22Rv1 (cell line): ENCODE results near the gene KLRC2.
A peak's percentile ranks its signal among the peaks of the same experiment; 100 is the strongest.

Experiments
- H3K27ac ChIP-seq: fragments of 450-650 bp; 2 replicates; pipeline ENCODE4 v1.5.1; 2017
- CTCF ChIP-seq: fragments of 450-650 bp; IDR thresholded peaks from 2 replicates; pipeline ENCODE4 v1.5.1; 2017; ENCODE audit warnings: mild to moderate bottlenecking
- ZFX ChIP-seq: fragments of 450-650 bp; IDR thresholded peaks from 2 replicates; pipeline ENCODE4 v1.6.1; 2017; ENCODE audit warnings: antibody characterized with exemption, borderline replicate concordance

KLRC2 gene

GRCh38 chr12:10408842-10409241 lies 27.0 kb downstream of the KLRC2 start:
- H3K27ac ChIP-seq, result no peak overlapping the region

GRCh38 chr12:10406725-10407124 lies 29.1 kb downstream of the KLRC2 start:
- TF ChIP-seq CTCF, result no peak
- TF ChIP-seq ZFX, result no peak
- no peak overlapping the region for H3K27ac ChIP-seq

More at GRCh38 chr12:10408842-10409241, 27.0 kb downstream of the KLRC2 start:
- no peak for TF ChIP-seq ZFX
- TF ChIP-seq CTCF, result no peak

GRCh38 chr12:10405294-10405693 lies 30.5 kb downstream of the KLRC2 start:
- no peak for TF ChIP-seq ZFX
- H3K27ac ChIP-seq, result no peak overlapping the region

GRCh38 chr12:10404798-10405197 lies 31.0 kb downstream of the KLRC2 start:
- TF ChIP-seq ZFX, result no peak
- no peak for TF ChIP-seq CTCF
- no peak overlapping the region for H3K27ac ChIP-seq

- H3K27ac ChIP-seq, result no peak overlapping the region
These were observed 35.0 kb downstream of the KLRC2 start for GRCh38 chr12:10400829-10401228.

GRCh38 chr12:10398168-10398567 lies 37.6 kb downstream of the KLRC2 start:
- no peak for TF ChIP-seq CTCF
- no peak for TF ChIP-seq ZFX
- H3K27ac ChIP-seq, result no peak overlapping the region

More at GRCh38 chr12:10400829-10401228, 35.0 kb downstream of the KLRC2 start:
- TF ChIP-seq CTCF, result no peak
- no peak for TF ChIP-seq ZFX

GRCh38 chr12:10397296-10397695 lies 38.5 kb downstream of the KLRC2 start:
- H3K27ac ChIP-seq, result no peak overlapping the region; the same call in 1 of the 2 replicates

GRCh38 chr12:10396176-10396575 lies 39.6 kb downstream of the KLRC2 start:
- H3K27ac ChIP-seq, result peak overlapping the region; percentile 84

More at GRCh38 chr12:10397296-10397695, 38.5 kb downstream of the KLRC2 start:
- TF ChIP-seq ZFX, result no peak
- TF ChIP-seq CTCF, result no peak
